ENCODE results near the gene UBN2. TPM values are rescaled to one million over a fixed set of nuclear protein-coding genes. Genes with fewer than 3 reads are reported as not detected.

Gene UBN2
- total RNA-seq, 4 donors from 2014 or later, result 18.0 to 46.2 (median 22.6) TPM

DNA sequence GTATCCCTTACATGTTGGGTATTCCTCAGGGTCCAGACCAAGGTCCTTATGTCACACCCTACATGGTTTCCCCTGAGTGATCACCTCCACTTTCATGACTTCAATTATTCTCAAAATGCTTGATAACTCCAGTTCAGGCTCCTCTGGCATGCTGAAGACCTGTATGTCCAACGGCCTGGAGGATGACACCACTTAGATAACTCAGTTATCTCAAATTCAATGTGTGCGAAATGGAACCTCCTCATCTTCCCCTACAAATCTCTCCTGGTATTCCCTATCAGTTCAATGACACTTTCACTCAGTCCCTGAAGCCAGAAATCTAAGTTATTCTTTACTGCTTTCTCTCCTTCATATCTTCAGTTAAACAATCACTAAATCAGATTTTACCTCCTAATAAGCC lies 120.0 kb downstream of the UBN2 start:
- Histone ChIP-seq H3K27me3 (no peaks in the 10 kb centered on the region), H3K36me3 (peaks cover 0 to 28% (median 0%) of the 10 kb centered on the region in 3 donors), H3K4me1 (no peaks in the 10 kb centered on the region), H3K27ac (no peak overlapping the region), H3K9me3 (no peaks in the 10 kb centered on the region), H3K4me3 (no peak overlapping the region)
- no peak for DNase-seq
- TF ChIP-seq POLR2A (IDR thresholded peaks at IDR 0.05), result no peak
- TF ChIP-seq, protein P1, sequence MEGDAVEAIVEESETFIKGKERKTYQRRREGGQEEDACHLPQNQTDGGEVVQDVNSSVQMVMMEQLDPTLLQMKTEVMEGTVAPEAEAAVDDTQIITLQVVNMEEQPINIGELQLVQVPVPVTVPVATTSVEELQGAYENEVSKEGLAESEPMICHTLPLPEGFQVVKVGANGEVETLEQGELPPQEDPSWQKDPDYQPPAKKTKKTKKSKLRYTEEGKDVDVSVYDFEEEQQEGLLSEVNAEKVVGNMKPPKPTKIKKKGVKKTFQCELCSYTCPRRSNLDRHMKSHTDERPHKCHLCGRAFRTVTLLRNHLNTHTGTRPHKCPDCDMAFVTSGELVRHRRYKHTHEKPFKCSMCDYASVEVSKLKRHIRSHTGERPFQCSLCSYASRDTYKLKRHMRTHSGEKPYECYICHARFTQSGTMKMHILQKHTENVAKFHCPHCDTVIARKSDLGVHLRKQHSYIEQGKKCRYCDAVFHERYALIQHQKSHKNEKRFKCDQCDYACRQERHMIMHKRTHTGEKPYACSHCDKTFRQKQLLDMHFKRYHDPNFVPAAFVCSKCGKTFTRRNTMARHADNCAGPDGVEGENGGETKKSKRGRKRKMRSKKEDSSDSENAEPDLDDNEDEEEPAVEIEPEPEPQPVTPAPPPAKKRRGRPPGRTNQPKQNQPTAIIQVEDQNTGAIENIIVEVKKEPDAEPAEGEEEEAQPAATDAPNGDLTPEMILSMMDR (IDR thresholded peaks at IDR 0.05), result no peak

DNA sequence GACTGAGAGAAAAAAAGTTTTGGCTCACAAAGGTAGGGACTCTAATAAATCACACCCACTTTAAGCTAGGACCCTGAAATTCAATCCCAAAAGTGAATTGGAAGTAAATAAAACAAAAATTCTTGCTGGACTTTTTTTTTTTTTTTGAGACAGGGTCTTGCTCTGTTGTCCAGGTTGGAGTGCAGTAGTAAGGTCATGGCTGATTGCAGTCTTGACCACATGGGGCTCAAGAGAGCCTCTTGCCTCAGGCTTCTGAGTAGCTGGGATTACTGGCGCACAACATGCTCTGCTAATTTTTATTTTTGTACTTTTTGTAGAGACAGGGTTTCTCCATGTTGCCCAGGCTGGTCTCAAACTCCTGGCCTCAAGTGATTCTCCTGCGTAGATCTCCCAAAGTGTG lies 123.7 kb downstream of the UBN2 start:
- TF ChIP-seq, protein P1 (IDR thresholded peaks at IDR 0.05), result no peak
- no peak for TF ChIP-seq POLR2A (IDR thresholded peaks at IDR 0.05)
- peaks cover 0 to 7% (median 0%) of the 10 kb centered on the region in 3 donors for H3K36me3 ChIP-seq
- peaks cover 0 to 9% (median 0%) of the 10 kb centered on the region in 4 donors for H3K4me1 ChIP-seq
- no peaks in the 10 kb centered on the region for H3K9me3 ChIP-seq
- H3K4me3 ChIP-seq, result no peak overlapping the region
- no peaks in the 10 kb centered on the region for H3K27me3 ChIP-seq
- DNase-seq, result no peak
- H3K27ac ChIP-seq, result no peak overlapping the region

DNA sequence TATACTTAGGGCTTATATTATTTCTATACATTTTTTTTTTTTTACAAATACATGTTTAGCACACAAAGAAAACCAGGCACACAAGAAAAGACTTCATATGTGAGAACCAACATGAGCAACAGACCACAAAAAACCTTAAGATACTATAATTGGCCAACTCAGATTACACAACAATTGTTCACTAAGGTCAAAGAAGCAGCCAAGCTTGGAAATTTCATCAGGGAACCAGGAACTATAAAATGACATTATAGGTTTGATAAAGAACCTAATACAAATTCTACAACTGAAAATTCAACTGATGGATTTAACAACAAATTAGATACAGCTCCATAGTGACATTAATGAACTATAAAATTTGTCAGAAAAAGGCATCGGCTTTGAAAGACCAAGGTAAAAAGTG lies 124.3 kb downstream of the UBN2 start:
- Histone ChIP-seq H3K27ac (no peak overlapping the region), H3K36me3 (peaks cover 0 to 7% (median 0%) of the 10 kb centered on the region in 3 donors), H3K27me3 (no peaks in the 10 kb centered on the region), H3K4me3 (no peak overlapping the region), H3K4me1 (peaks cover 0 to 9% (median 0%) of the 10 kb centered on the region in 4 donors), H3K9me3 (no peaks in the 10 kb centered on the region)
- no peak for DNase-seq
- TF ChIP-seq, protein P1 (IDR thresholded peaks at IDR 0.05), result no peak
- no peak for TF ChIP-seq POLR2A (IDR thresholded peaks at IDR 0.05)

Small RNA genes lying within 50 kb of the gene (small RNA-seq; reads per million reads assigned to genes)
- gene AC009220.1 (0 reads per million in 2 donors), gene RNU6-206P (0 reads per million in 2 donors)

Other genes with a start within 250 kb of the UBN2 start
- 1 to 10 TPM; 1.6 to 5.0 (median 3.3) TPM for gene KIAA1549, start 249.8 kb upstream of the UBN2 start, total RNA-seq
- gene ZC3HAV1L, start 195.2 kb upstream of the UBN2 start, total RNA-seq, result 10 to 100 TPM in 3 of 4 donors, 1 to 10 TPM in 1; 7.7 to 25.6 (median 13.6) TPM
- 10 to 100 TPM; 23.5 to 42.1 (median 32.7) TPM for gene ZC3HAV1, start 121.5 kb upstream of the UBN2 start, total RNA-seq
- 10 to 100 TPM in 1 of 4 donors, 1 to 10 TPM in 2, not detected in 1; 4.4 to 12.1 (median 5.4) TPM for gene FMC1, start 110.1 kb downstream of the UBN2 start, total RNA-seq
- gene LUC7L2, start 128.7 kb downstream of the UBN2 start, total RNA-seq, result 100 to 1,000 TPM in 1 of 4 donors, 10 to 100 TPM in 3; 57.6 to 182 (median 74.4) TPM

Measured in Peyer's patch (tissue), 4 donors.